RWPE1 (cell line): ENCODE measurements around the gene SPTSSA.
"Not testable (repeated sequence)": the region's sequence is repeated elsewhere in the genome, so short reads cannot be mapped to it uniquely, and the experiment has no call there.

Source experiments
- CTCF ChIA-PET: fragments of 350-600 bp; sonication (Branson Sonifier 250); formaldehyde crosslinking; extraction: SDS; loops from one replicate; lab custom pipeline; 2021; lab: Yijun Ruan, JAX
- POLR2A ChIA-PET: fragments of 400-600 bp; formaldehyde crosslinking; extraction: SDS; loops from one replicate; lab custom pipeline; 2020; ENCODE audit warnings: antibody characterized with exemption; ENCODE audit not compliant: low non-redundant PET; lab: Yijun Ruan, JAX
- DNase-seq: peaks from one replicate; pipeline ENCODE4 v3.0.0; 2012; ENCODE audit warnings: low spot score
- H3K27ac ChIP-seq: fragments of 450-650 bp; 2 replicates; pipeline ENCODE4 v1.5.1; 2017
- TF ChIP-seq, protein P1 (sequence below): fragments of 450-650 bp; conservative IDR thresholded peaks from 2 replicates; pipeline ENCODE4 v1.5.1; 2017; ENCODE audit warnings: low read depth, mild to moderate bottlenecking

Gene SPTSSA

DNA sequence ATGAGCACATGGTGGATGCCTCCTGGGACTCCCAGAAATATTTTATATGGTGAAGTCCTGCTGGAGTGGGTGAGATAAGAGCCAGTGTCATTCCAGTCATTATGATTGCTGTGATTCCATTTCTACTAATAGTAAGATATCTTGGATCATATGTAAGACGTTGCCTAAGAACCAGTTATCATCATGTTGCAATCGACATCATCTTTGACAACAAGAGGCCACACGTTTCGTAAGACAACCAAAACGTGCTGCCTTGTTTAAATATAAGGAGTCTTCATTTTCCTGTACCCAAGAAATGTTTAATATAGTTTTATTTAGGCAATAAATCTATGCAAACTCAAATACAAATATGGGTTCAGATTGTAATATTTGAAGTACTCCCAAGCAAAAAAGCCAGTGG, 58.4 kb downstream of the SPTSSA start:
- DNase-seq, result no peak
- ChIA-PET POLR2A (no interaction called here), CTCF (no interaction called here)
- no peak overlapping the region for H3K27ac ChIP-seq
- TF ChIP-seq, protein P1, sequence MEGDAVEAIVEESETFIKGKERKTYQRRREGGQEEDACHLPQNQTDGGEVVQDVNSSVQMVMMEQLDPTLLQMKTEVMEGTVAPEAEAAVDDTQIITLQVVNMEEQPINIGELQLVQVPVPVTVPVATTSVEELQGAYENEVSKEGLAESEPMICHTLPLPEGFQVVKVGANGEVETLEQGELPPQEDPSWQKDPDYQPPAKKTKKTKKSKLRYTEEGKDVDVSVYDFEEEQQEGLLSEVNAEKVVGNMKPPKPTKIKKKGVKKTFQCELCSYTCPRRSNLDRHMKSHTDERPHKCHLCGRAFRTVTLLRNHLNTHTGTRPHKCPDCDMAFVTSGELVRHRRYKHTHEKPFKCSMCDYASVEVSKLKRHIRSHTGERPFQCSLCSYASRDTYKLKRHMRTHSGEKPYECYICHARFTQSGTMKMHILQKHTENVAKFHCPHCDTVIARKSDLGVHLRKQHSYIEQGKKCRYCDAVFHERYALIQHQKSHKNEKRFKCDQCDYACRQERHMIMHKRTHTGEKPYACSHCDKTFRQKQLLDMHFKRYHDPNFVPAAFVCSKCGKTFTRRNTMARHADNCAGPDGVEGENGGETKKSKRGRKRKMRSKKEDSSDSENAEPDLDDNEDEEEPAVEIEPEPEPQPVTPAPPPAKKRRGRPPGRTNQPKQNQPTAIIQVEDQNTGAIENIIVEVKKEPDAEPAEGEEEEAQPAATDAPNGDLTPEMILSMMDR, result no peak

DNA sequence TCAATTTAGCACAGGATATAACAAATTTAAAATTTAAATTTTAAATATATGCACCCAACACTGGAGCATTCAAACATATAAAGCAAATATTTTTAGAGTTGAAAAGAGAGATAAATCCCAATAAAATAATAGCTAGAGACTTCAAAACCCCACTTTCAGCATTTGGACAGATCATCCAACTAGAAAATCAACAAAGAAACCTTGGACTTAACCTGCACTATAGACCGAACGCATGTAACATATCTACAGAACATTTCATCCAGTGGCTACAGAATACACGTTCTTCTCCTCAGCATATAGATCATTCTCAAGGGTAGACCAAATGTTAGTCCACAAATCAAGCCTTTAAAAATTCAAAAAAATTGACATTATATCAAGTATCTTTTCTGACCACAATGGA, 64.0 kb downstream of the SPTSSA start:
- ChIA-PET CTCF (no interaction called here), POLR2A (no interaction called here)
- no peak for DNase-seq
- TF ChIP-seq, protein P1, result no peak
- no peak overlapping the region for H3K27ac ChIP-seq

DNA sequence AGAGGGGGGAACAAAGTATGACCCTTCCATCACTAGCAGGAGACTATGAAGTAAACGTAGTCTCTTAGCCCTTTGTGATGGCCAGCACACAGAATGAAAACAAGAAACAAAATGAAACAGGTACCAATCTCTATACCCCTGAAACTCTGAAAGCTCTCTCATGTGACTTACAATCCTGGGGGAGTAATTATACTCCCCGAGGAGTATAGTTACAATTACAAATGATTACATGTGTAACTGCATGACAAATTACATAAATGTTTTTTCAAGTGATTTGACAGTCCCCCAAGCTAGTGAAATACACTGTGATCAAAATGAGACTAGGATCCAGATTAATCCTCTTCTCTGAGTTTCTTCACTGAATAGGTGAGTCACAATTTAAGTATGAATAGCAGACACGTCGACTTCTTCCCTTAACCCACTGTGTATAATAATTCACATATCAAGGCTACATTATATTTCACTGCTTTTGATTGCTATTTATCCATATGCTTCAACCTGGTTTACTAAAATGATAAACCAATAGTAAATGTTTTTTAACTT, 74.0 kb downstream of the SPTSSA start:
- ChIA-PET CTCF (interaction anchor here (0.6 kb wide), 1 partner anchor 541 kb away, joined by 3 read pairs; no protein-coding TSS in a partner anchor), POLR2A (no interaction called here)
- DNase-seq, result no peak

DNA sequence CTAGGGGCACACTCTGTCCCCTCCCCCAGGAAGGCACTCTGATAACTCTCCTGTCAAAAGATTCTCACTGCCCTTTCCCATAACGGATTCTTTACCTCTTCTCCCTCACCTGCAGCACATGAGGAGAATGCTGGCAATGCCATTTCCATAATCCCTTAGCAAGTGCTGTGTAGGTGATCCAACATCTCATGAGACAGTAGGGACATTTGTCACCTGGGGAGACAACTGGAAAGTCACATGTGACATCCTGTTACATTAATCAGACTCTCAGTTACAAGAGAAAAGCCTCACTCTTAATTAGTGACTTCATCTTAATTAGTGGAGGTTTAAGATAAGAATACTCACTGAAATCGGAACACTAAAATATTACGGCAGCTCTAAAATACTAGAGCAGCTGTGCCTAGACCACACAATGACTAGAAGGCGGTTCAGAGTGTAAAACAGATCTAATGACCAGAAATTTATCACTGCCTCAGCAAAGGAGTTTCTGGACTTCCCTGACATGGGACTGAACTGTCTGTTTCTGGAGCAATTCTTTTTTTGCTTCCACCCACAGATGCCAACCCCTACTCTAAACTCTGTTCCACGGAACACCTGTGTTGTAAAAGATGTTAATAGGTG, 75.1 kb downstream of the SPTSSA start:
- ChIA-PET POLR2A (no interaction called here), CTCF (interaction anchor here (0.5 kb wide), 1 partner anchor 1784 kb away, joined by 3 read pairs; no protein-coding TSS in a partner anchor)
- TF ChIP-seq, protein P1, result no peak
- no peak overlapping the region for H3K27ac ChIP-seq
- DNase-seq, result no peak

More for the DNA sequence above, 74.0 kb downstream of the SPTSSA start:
- no peak overlapping the region for H3K27ac ChIP-seq
- TF ChIP-seq, protein P1, result no peak

DNA sequence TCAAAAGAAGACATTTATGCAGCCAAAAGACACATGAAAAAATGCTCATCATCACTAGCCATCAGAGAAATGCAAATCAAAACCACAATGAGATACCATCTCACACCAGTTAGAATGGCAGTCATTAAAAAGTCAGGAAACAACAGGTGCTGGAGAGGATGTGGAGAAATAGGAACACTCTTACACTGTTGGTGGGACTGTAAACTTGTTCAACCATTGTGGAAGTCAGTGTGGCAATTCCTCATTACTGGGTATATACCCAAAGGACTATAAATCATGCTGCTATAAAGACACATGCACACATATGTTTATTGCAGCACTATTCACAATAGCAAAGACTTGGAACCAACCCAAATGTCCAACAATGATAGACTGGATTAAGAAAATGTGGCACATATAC, 76.2 kb downstream of the SPTSSA start:
- CTCF ChIA-PET, DNase-seq, H3K27ac ChIP-seq, POLR2A ChIA-PET: not testable (repeated sequence)

DNA sequence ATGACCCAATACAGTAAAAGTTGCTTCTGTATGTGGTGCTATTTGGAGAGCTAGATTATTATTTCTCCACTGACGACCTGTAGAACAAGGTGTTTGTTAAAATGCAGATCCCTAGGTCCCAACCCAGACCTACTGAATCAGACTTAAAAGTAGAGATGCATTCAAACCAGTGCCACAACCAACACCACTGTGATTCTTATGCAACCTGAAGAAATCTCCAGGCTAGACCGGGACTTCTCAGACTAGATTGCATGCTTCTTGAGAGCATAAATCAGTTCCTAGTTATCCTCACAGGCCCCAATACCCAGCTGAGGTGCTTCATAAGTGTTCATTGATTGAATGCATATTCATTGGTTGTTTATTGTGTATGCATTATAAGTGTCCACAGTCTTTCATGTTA, 78.2 kb downstream of the SPTSSA start:
- DNase-seq, result no peak
- TF ChIP-seq, protein P1, result no peak
- CTCF ChIA-PET, result interaction anchor here (0.6 kb wide), 1 partner anchor 367 kb away, joined by 4 read pairs; no protein-coding TSS in a partner anchor
- POLR2A ChIA-PET, result no interaction called here
- no peak overlapping the region for H3K27ac ChIP-seq
